ENCODE measurements around the gene CNTROB.

GRCh38 chr17:7903154-7904103 lies 28.6 kb upstream of the CNTROB start:
- TF ChIP-seq MXI1 (IDR thresholded peaks at IDR 0.05; ENCODE audit: low read depth, low read length), result no peak
- no peak for TF ChIP-seq EGR1 (IDR thresholded peaks at IDR 0.05; ENCODE audit: borderline replicate concordance in 1 of 2, low read depth in 2 of 2, low read length in 2 of 2)
- TF ChIP-seq CTCF (IDR thresholded peaks at IDR 0.05 in 2 of 3, conservative IDR thresholded peaks at IDR 0.05 in 1 of 3; ENCODE audit: control insufficient read depth in 2 of 3, extremely low read depth in 1 of 3, insufficient read depth in 1 of 3, low read depth in 3 of 3, low read length in 3 of 3), result no peak
- TF ChIP-seq BHLHE40 (IDR thresholded peaks at IDR 0.05; ENCODE audit: borderline replicate concordance in 1 of 2, low read depth in 2 of 2, low read length in 1 of 2), result no peak
- TF ChIP-seq NR2C2 (IDR thresholded peaks at IDR 0.05; ENCODE audit: borderline replicate concordance, control insufficient read depth, insufficient read length, low read depth), result no peak
- no peak for TF ChIP-seq CEBPB (IDR thresholded peaks at IDR 0.05; ENCODE audit: borderline replicate concordance in 1 of 2, low read depth in 2 of 2, low read length in 2 of 2)
